HEK293T (cell line): ENCODE measurements around the gene UPF2.

Experiments used
- CTCF ChIA-PET: fragments of 350-600 bp; formaldehyde crosslinking; extraction: SDS; loops from one replicate; lab custom pipeline; 2021; ENCODE audit warnings: antibody characterized with exemption, inconsistent platforms; lab: Yijun Ruan, JAX
- POLR2A ChIA-PET: fragments of 350-600 bp; formaldehyde crosslinking; extraction: SDS; loops from one replicate; lab custom pipeline; 2020; ENCODE audit warnings: antibody characterized with exemption, inconsistent platforms; lab: Yijun Ruan, JAX
- DNase-seq: peaks from one replicate; pipeline ENCODE4 v3.0.0; 2012; ENCODE audit warnings: mixed read lengths; ENCODE audit errors: extremely low spot score
- ARNT ChIP-seq: fragments of 450-650 bp; IDR thresholded peaks from 2 replicates; pipeline ENCODE4 v1.6.1; 2017; ENCODE audit warnings: mild to moderate bottlenecking
- BHLHE40 ChIP-seq: fragments of 450-650 bp; IDR thresholded peaks from 2 replicates; pipeline ENCODE4 v1.6.1; 2016; ENCODE audit warnings: mild to moderate bottlenecking, moderate library complexity, borderline replicate concordance
- CTBP1 ChIP-seq: fragments of 450-650 bp; IDR thresholded peaks from 2 replicates; pipeline ENCODE4 v1.6.1; 2016; ENCODE audit warnings: borderline replicate concordance
- ELF4 ChIP-seq: fragments of 450-650 bp; IDR thresholded peaks from 2 replicates; pipeline ENCODE4 v1.6.1; 2017; ENCODE audit warnings: antibody characterized with exemption
- FOXA1 ChIP-seq: fragments of 450-650 bp; IDR thresholded peaks from 2 replicates; pipeline ENCODE4 v1.6.1; 2016; ENCODE audit warnings: mild to moderate bottlenecking
- FOXK2 ChIP-seq: fragments of 450-650 bp; IDR thresholded peaks from 2 replicates; pipeline ENCODE4 v1.6.1; 2016; ENCODE audit warnings: mild to moderate bottlenecking
- FOXM1 ChIP-seq: fragments of 450-650 bp; IDR thresholded peaks from 2 replicates; pipeline ENCODE4 v1.6.1; 2017; ENCODE audit warnings: mild to moderate bottlenecking, borderline replicate concordance
- HDGF ChIP-seq: fragments of 450-650 bp; IDR thresholded peaks from 2 replicates; pipeline ENCODE4 v1.6.1; 2017; ENCODE audit warnings: antibody characterized with exemption, borderline replicate concordance
- L3MBTL2 ChIP-seq: fragments of 450-650 bp; conservative IDR thresholded peaks from 2 replicates; pipeline ENCODE4 v1.6.1; 2016; ENCODE audit warnings: mild to moderate bottlenecking
- LEF1 ChIP-seq: fragments of 450-650 bp; IDR thresholded peaks from 2 replicates; pipeline ENCODE4 v1.6.1; 2017; ENCODE audit warnings: mild to moderate bottlenecking, borderline replicate concordance
- NFRKB ChIP-seq: fragments of 450-650 bp; IDR thresholded peaks from 2 replicates; pipeline ENCODE4 v1.6.1; 2016; ENCODE audit warnings: mild to moderate bottlenecking, moderate library complexity
- SP1 ChIP-seq: fragments of 450-650 bp; IDR thresholded peaks from 2 replicates; pipeline ENCODE4 v1.6.1; 2017
- SUZ12 ChIP-seq: fragments of 450-650 bp; IDR thresholded peaks from 2 replicates; pipeline ENCODE4 v1.6.1; 2016; ENCODE audit warnings: mild to moderate bottlenecking
- TARDBP ChIP-seq: fragments of 450-650 bp; IDR thresholded peaks from 2 replicates; pipeline ENCODE4 v1.6.1; 2016
- ZNF384 ChIP-seq: fragments of 450-650 bp; IDR thresholded peaks from 2 replicates; pipeline ENCODE4 v1.6.1; 2016
- TF ChIP-seq, protein P1 (sequence below): fragments of 450-650 bp; IDR thresholded peaks from 2 replicates; pipeline ENCODE4 v1.6.1; 2016

UPF2 gene

DNA sequence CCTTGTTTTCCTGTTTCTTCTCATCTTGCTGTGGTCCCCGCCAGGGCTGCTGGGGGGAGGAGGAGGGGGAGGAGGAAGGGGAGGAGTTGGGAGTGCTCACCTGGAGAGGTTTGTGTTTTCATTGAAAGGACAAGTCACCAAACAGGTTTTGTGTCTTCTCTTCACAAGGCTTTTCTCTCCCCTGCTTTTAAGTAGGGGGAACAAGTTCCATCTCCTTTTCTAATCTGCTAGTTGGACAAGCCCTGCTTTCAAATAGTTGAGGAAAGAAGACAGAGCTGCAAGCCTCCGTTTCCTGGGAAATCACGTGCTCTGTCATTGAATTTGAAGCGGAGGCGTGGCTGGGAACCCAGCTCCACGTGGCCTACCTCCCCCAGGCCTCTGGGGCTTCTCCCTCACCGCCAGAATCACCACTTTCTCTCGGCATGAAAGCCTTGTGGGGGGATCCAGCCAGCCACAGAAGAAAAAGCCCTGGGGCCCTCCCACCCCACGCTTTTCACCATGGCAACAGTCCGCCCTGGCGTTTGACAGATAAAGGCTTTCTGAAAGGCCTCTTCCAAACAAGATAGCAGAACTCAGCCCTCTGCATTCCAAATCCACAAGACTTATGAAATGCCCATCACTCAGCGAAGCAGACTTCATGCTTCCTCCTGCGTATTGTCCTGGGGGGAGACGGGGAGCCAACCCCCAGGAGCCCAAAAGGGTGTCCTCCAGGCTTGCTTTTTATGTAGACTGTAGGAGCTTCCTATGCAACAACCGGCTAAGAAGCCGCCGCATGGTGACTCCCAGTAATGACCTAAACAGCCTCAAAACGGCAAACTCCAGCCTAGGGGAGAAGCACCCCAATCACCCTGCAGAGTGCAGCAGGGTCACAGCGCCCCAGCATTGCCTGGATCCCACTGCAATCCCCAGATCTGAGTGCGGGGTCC, 167.8 kb downstream of the UPF2 start:
- TF ChIP-seq L3MBTL2 (0 out of 2 replicates have a peak, but pooled peaks have one; percentile 29), FOXK2 (no peak), CTBP1 (no peak)

DNA sequence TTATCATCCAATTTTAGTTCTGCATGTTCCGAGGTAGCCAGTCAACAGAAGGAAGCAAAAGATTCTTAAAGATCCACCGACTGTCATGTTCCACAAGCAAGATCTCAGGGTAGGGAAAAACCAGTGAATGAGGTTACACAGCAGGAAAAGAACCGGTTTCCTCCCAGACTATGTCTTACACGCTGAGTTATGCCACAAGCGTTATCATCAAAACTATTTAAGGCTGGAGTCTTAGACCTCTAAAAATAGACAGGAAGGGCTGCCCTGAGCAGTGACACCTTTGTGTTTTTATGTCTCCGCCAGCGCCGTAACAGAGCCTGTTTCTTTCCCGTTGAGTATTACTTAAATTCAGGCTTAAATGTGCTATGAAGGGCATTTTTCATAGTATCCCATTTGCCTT, 171.1 kb downstream of the UPF2 start:
- TF ChIP-seq LEF1 (no peak), FOXK2 (no peak), SP1 (no peak), NFRKB (no peak), TARDBP (no peak), CTBP1 (no peak), FOXM1 (no peak), SUZ12 (no peak), ARNT (no peak), ZNF384 (no peak), L3MBTL2 (no peak), BHLHE40 (no peak), FOXA1 (no peak), ELF4 (no peak), HDGF (no peak)
- TF ChIP-seq, protein P1, sequence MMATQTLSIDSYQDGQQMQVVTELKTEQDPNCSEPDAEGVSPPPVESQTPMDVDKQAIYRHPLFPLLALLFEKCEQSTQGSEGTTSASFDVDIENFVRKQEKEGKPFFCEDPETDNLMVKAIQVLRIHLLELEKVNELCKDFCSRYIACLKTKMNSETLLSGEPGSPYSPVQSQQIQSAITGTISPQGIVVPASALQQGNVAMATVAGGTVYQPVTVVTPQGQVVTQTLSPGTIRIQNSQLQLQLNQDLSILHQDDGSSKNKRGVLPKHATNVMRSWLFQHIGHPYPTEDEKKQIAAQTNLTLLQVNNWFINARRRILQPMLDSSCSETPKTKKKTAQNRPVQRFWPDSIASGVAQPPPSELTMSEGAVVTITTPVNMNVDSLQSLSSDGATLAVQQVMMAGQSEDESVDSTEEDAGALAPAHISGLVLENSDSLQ: no peak
- no peak for DNase-seq
- ChIA-PET POLR2A (no interaction called here), CTCF (no interaction called here)

More for the DNA sequence above, 167.8 kb downstream of the UPF2 start:
- ChIA-PET POLR2A (no interaction called here), CTCF (no interaction called here)
- DNase-seq: peak; percentile 40

DNA sequence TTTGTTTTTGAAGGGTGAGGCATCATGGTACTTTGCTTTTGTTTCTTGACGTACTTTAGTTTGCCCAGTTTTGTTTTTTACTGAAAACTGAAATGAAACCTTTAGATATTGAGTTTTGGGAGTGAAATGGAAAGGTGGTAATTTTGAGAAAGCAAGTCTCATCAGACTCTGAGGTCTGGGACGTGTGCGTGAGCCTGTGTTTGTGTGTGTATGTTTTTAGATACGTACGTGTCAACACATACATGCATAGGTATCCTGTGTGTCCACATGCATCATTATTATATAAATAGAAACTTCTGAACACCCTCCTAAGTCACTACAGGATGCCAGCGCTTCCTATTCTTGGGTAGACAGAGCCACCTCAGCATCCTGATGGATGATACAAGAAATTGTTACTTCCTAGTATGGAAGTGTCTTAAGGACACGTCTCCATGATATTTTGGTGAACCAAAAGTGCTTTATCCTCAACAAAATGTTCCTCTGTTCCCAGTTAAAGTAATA, 171.7 kb downstream of the UPF2 start:
- no peak for TF ChIP-seq SP1
- TF ChIP-seq NFRKB: no peak
- no peak for TF ChIP-seq SUZ12
- ChIA-PET POLR2A (no interaction called here), CTCF (no interaction called here)
- no peak for DNase-seq

DNA sequence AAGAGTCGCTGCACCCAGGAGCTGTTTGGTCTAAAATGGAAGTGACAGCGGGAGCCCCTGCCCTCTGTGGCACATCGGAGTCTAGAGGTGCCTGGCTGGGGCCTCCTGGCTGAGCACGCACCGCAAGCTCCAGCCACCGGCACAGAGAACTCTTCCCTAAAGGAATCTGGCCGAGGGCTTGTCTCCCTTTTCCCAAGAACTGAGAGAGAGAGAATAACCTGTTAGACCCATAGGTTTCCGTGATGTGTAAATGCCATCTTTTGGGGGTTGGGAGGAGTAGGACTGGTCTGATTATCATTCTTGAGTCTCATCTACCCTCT, 172.2 kb downstream of the UPF2 start:
- CTCF ChIA-PET: no interaction called here
- no peak for TF ChIP-seq ZNF384
- no peak for TF ChIP-seq SP1
- no peak for TF ChIP-seq LEF1
- TF ChIP-seq FOXK2: no peak
- no peak for TF ChIP-seq FOXA1
- TF ChIP-seq NFRKB: no peak
- TF ChIP-seq, protein P1: no peak
- POLR2A ChIA-PET: no interaction called here
- DNase-seq: no peak
